ENCODE data around the gene LPCAT1. TPM values are rescaled to one million over a fixed set of nuclear protein-coding genes. Genes with fewer than 3 reads are reported as not detected.

LPCAT1 gene
- total and polyA plus RNA-seq, 2 of the 13 experiments (the other 11 are each of a cell fraction or from before 2014, with no cell fraction given), result 29.8 to 90.6 TPM

GRCh38 chr5:1549475-1550030 lies 25.8 kb upstream of the LPCAT1 start (continued):
- TF ChIP-seq THAP8 (CRISPR knock-in tag; IDR thresholded peaks at IDR 0.05; ENCODE audit: borderline replicate concordance) (no peak), ZNF296 (CRISPR knock-in tag; conservative IDR thresholded peaks at IDR 0.05) (no peak), HOXA5 (CRISPR knock-in tag; IDR thresholded peaks at IDR 0.05) (no peak), MAFF (IDR thresholded peaks at IDR 0.05; ENCODE audit: low read depth, low read length) (no peak), RARA (CRISPR knock-in tag; IDR thresholded peaks at IDR 0.05) (no peak)

GRCh38 chr5:1548702-1549474 lies 25.1 kb upstream of the LPCAT1 start:
- BruUV-seq (replicated peaks), result no TSS peak
- H3K4me2 ChIP-seq (ENCODE audit: low read depth, low read length), result no peak overlapping the region

More at GRCh38 chr5:1548702-1549474, 25.1 kb upstream of the LPCAT1 start:
- ATAC-seq, result no peak
- Histone ChIP-seq H3K27ac (ENCODE audit: extremely low read length, insufficient read depth, low read length) (no peak overlapping the region), H3K27me3 (ENCODE audit: control insufficient read depth in 1 of 2, insufficient read depth in 2 of 2, low read length in 2 of 2) (no peaks in the 10 kb centered on the region), H3K79me2 (ENCODE audit: insufficient read depth, low read length) (no peaks in the 10 kb centered on the region), H3K36me3 (replicated peaks in 1 of 2; ENCODE audit: control insufficient read depth in 1 of 2, insufficient read depth in 2 of 2, low read length in 2 of 2) (no peaks in the 10 kb centered on the region), H3K9me3 (ENCODE audit: low read length) (no peaks in the 10 kb centered on the region), H3K9ac (ENCODE audit: insufficient read depth, low read depth, low read length) (no peak overlapping the region), H4K20me1 (ENCODE audit: insufficient read depth, low read length) (no peaks in the 10 kb centered on the region), H2AFZ (ENCODE audit: low read length) (no peak overlapping the region), H3K4me1 (ENCODE audit: insufficient read depth, low read length) (peaks cover 62% of the 10 kb centered on the region), H3K4me3 (replicated peaks in 1 of 3; ENCODE audit: insufficient read depth in 1 of 3, low read depth in 2 of 3, low read length in 3 of 3) (no peak overlapping the region)
- TF ChIP-seq CEBPB (IDR thresholded peaks at IDR 0.05; ENCODE audit: borderline replicate concordance, low read depth, low read length) (0 out of 2 replicates have a peak, but pooled peaks have one; percentile 25), ZNF597 (CRISPR knock-in tag; IDR thresholded peaks at IDR 0.05) (no peak)
- DNase-seq (ENCODE audit: low spot score), result no peak
- in situ Hi-C loops (cut with HindIII; ENCODE audit: extremely low pct_ligation_motif_present, low pct_unique_long_range_greater_than_20kb) (no loop called here), intact Hi-C loops (cut with micrococcal nuclease; ENCODE audit: unreplicated experiment) (no loop called here)
- 81% methylated on average over 33 of the region's 33 CpGs for WGBS (ENCODE audit: low lambda C conversion rate)
- FAIRE-seq, result no peak
- POLR2A ChIA-PET, result no interaction called here
- CTCF ChIA-PET (ENCODE audit: low intra/inter-chr PET ratio, low total read pairs), result no interaction called here

All from HepG2 (cell line).